ENCODE measurements around the gene EPHA6.

Gene EPHA6

DNA sequence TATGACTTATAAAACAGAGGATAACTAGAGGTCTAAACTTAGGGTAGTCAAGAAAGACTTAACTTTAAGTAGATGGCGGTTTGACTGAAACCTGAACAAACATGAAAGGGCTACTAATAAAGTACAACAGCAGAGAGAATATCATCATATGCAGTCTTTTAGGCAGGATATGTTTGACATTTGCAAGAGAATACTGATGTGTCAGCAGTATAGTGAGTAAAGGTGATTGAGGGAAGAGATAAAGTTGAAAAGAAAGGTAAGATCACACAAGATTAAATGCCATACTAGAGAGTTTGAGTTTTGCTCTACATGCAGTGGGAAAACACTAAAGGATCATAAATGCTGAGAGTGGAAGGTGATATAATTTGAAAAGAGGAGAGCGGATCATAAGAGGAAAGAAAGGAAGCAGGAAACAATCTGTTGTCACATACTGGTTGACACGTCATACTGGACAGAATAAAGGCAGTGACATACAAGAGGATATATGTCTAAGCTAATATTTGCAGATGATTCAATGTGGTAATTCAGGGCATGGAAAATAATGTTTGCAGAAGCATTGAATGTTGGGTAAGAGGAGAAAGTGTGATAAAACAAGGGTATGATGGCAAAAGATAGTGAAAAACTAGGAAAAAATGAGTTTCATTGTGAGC, 223.0 kb downstream of the EPHA6 start:
- no peak for TF ChIP-seq CTCF (conservative IDR thresholded peaks at IDR 0.05; ENCODE audit: low read depth)

GRCh38 chr3:97043411-97043810, 229.0 kb downstream of the EPHA6 start:
- no peak overlapping the region for H3K27ac ChIP-seq
- TF ChIP-seq CTCF (conservative IDR thresholded peaks at IDR 0.05; ENCODE audit: low read depth) = no peak
- no peak for DNase-seq (ENCODE audit: low spot score)
- POLR2A ChIA-PET (ENCODE audit: low non-redundant PET) = interaction anchor here (0.6 kb wide), 1 partner anchor 16 kb away, joined by 3 read pairs; no protein-coding TSS in a partner anchor
- CTCF ChIA-PET = no interaction called here

More for the DNA sequence above, 223.0 kb downstream of the EPHA6 start:
- ChIA-PET POLR2A (ENCODE audit: low non-redundant PET) (no interaction called here), CTCF (no interaction called here)
- DNase-seq (ENCODE audit: low spot score) = no peak
- H3K27ac ChIP-seq = no peak overlapping the region

- no peak overlapping the region for H3K27ac ChIP-seq
- POLR2A ChIA-PET (ENCODE audit: low non-redundant PET) = no interaction called here
- no peak for TF ChIP-seq CTCF (conservative IDR thresholded peaks at IDR 0.05; ENCODE audit: low read depth)
- CTCF ChIA-PET = no interaction called here
- no peak for DNase-seq (ENCODE audit: low spot score)
These were observed 243.0 kb downstream of the EPHA6 start for GRCh38 chr3:97057365-97057764.

GRCh38 chr3:97059168-97059567, 244.8 kb downstream of the EPHA6 start:
- TF ChIP-seq CTCF (conservative IDR thresholded peaks at IDR 0.05; ENCODE audit: low read depth) = no peak
- no peak overlapping the region for H3K27ac ChIP-seq
- DNase-seq (ENCODE audit: low spot score) = no peak
- ChIA-PET CTCF (no interaction called here), POLR2A (ENCODE audit: low non-redundant PET) (no interaction called here)

GRCh38 chr3:97066531-97066930, 252.1 kb downstream of the EPHA6 start:
- H3K27ac ChIP-seq = no peak overlapping the region
- POLR2A ChIA-PET (ENCODE audit: low non-redundant PET) = no interaction called here
- TF ChIP-seq CTCF (conservative IDR thresholded peaks at IDR 0.05; ENCODE audit: low read depth) = no peak
- DNase-seq (ENCODE audit: low spot score) = no peak
- CTCF ChIA-PET = no interaction called here

DNA sequence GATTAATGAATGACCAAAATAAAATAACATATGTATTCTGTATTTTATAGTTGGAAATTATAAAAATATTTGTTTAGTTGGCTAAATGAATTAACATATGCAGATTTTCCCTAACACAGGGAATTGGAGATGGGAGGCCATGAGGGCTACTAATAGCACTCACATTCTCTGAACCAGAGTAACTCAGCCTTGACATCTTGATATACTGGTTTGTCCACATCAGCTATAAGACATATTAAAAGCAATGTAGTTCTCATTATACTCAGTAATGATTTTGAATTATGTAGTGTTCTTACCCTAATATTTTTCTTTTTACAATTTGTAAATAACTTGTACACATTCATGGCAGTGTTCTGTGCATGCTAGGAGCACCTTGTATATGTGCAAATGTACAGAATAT, 255.9 kb downstream of the EPHA6 start:
- CTCF ChIA-PET = no interaction called here
- POLR2A ChIA-PET (ENCODE audit: low non-redundant PET) = no interaction called here
- no peak for TF ChIP-seq CTCF (conservative IDR thresholded peaks at IDR 0.05; ENCODE audit: low read depth)
- H3K27ac ChIP-seq = no peak overlapping the region
- DNase-seq (ENCODE audit: low spot score) = no peak

Measured in RWPE1 (cell line).